Measurements from ENCODE around the gene RFX2. TPM values are rescaled to one million over a fixed set of nuclear protein-coding genes. Genes with fewer than 3 reads are reported as not detected.

RFX2 gene
- total RNA-seq, 1 experiment from 2014 or later, result 10.5 TPM

GRCh38 chr19:6015841-6016545 lies 94.3 kb downstream of the RFX2 start:
- Histone ChIP-seq H3K79me2 (ENCODE audit: low read length) (no peaks in the 10 kb centered on the region), H3K4me1 (ENCODE audit: insufficient read depth, low read length) (peaks cover 10% of the 10 kb centered on the region), H3K4me3 (ENCODE audit: low read length) (no peak overlapping the region), H3K27ac (ENCODE audit: low read length) (no peak overlapping the region), H3K36me3 (ENCODE audit: low read depth, low read length) (no peaks in the 10 kb centered on the region), H3K27me3 (ENCODE audit: low read length) (no peaks in the 10 kb centered on the region), H3F3A (ENCODE audit: low read length, unreplicated experiment) (no peaks in the 10 kb centered on the region), H3K9ac (ENCODE audit: low read length) (no peak overlapping the region), H3K9me2 (replicated peaks; ENCODE audit: low read length) (no peaks in the 10 kb centered on the region), H4K20me1 (ENCODE audit: low read length) (no peaks in the 10 kb centered on the region), H3K9me3 (ENCODE audit: low read length) (no peaks in the 10 kb centered on the region), H2AFZ (ENCODE audit: low read length) (no peak overlapping the region), H3K4me2 (ENCODE audit: low read length) (no peak overlapping the region)
- no peak for TF ChIP-seq EZH2 (IDR thresholded peaks at IDR 0.05; ENCODE audit: low read length, unreplicated experiment)
- TF ChIP-seq EZH2phosphoT487 (IDR thresholded peaks at IDR 0.05; ENCODE audit: borderline replicate concordance, low read length), result no peak
- no peak for TF ChIP-seq CTCF (conservative IDR thresholded peaks at IDR 0.05; ENCODE audit: low read depth, low read length)
- intact Hi-C loops (cut with micrococcal nuclease), result no loop called here
- POLR2A ChIA-PET (ENCODE audit: unreplicated experiment), result no interaction called here
- ATAC-seq (no peak), DNase-seq (no peak)
- BruUV-seq (replicated peaks), result no TSS peak
- CTCF ChIA-PET, result no interaction called here

GRCh38 chr19:6014551-6015135 lies 95.7 kb downstream of the RFX2 start:
- Histone ChIP-seq H3K27me3 (ENCODE audit: low read length) (no peaks in the 10 kb centered on the region), H3F3A (ENCODE audit: low read length, unreplicated experiment) (no peaks in the 10 kb centered on the region), H2AFZ (ENCODE audit: low read length) (no peak overlapping the region), H3K9ac (ENCODE audit: low read length) (no peak overlapping the region), H3K4me3 (ENCODE audit: low read length) (no peak overlapping the region), H3K9me2 (replicated peaks; ENCODE audit: low read length) (no peaks in the 10 kb centered on the region), H3K27ac (ENCODE audit: low read length) (no peak overlapping the region), H3K9me3 (ENCODE audit: low read length) (no peaks in the 10 kb centered on the region), H4K20me1 (ENCODE audit: low read length) (no peaks in the 10 kb centered on the region), H3K4me2 (ENCODE audit: low read length) (no peak overlapping the region), H3K36me3 (ENCODE audit: low read depth, low read length) (no peaks in the 10 kb centered on the region), H3K79me2 (ENCODE audit: low read length) (no peaks in the 10 kb centered on the region), H3K4me1 (ENCODE audit: insufficient read depth, low read length) (no peaks in the 10 kb centered on the region)
- no peak for DNase-seq
- POLR2A ChIA-PET (ENCODE audit: unreplicated experiment), result no interaction called here
- CTCF ChIA-PET, result interaction anchor here (0.9 kb wide), 1 partner anchor 7 kb away, joined by 3 read pairs; no protein-coding TSS in a partner anchor
- TF ChIP-seq EZH2 (IDR thresholded peaks at IDR 0.05; ENCODE audit: low read length, unreplicated experiment), result no peak
- TF ChIP-seq CTCF (conservative IDR thresholded peaks at IDR 0.05; ENCODE audit: low read depth, low read length), result no peak
- no peak for TF ChIP-seq EZH2phosphoT487 (IDR thresholded peaks at IDR 0.05; ENCODE audit: borderline replicate concordance, low read length)
- BruUV-seq (replicated peaks), result no TSS peak
- intact Hi-C loops (cut with micrococcal nuclease), result no loop called here
- ATAC-seq, result no peak

All from PC-3 (cell line).